ENCODE measurements around the gene SMIM38.

GRCh38 chr11:69156673-69157155, 979 bp downstream of the SMIM38 start:
- no peak for TF ChIP-seq CTCF (IDR thresholded peaks at IDR 0.05)
- no peak for TF ChIP-seq EZH2 (IDR thresholded peaks at IDR 0.05; ENCODE audit: borderline replicate concordance, insufficient read depth, low read depth, low read length, poor library complexity, severe bottlenecking)

Measured in B cell (primary cell).